Endodermal cell (in vitro differentiated cells): ENCODE data around the gene STXBP6. TPM values are rescaled to one million over a fixed set of nuclear protein-coding genes. Genes with fewer than 3 reads are reported as not detected.

ENCODE experiments used
- DNase-seq: peaks from one replicate; pipeline ENCODE4 v3.0.0-alpha.2; 2017
- H3K27ac ChIP-seq: 2 replicates; pipeline ENCODE4 v1.5.1; 2013; ENCODE audit warnings: mild to moderate bottlenecking, low read depth, low read length, moderate library complexity
- H3K27me3 ChIP-seq: 2 replicates; pipeline ENCODE4 v1.6.1; 2013; ENCODE audit warnings: mild to moderate bottlenecking, low read length, moderate library complexity; ENCODE audit not compliant: insufficient read depth, control insufficient read depth, poor library complexity, severe bottlenecking
- H3K36me3 ChIP-seq: 2 replicates; pipeline ENCODE4 v1.7.0; 2013; ENCODE audit warnings: mild to moderate bottlenecking, low read length, moderate library complexity; ENCODE audit not compliant: control insufficient read depth, insufficient read depth
- H3K4me1 ChIP-seq: one replicate; pipeline ENCODE4 v1.7.0; 2013; ENCODE audit warnings: low read length; ENCODE audit not compliant: control insufficient read depth, insufficient read depth
- H3K4me3 ChIP-seq: 2 replicates; pipeline ENCODE4 v1.5.1; 2013; ENCODE audit warnings: mild to moderate bottlenecking, low read length, moderate library complexity
- H3K9ac ChIP-seq: 2 replicates; pipeline ENCODE4 v1.6.1; 2013; ENCODE audit warnings: mild to moderate bottlenecking, low read length, moderate library complexity; ENCODE audit not compliant: poor library complexity, severe bottlenecking; ENCODE audit errors: extremely low read depth
- H3K9me3 ChIP-seq: 2 replicates; pipeline ENCODE4 v1.6.1; 2013; ENCODE audit warnings: mild to moderate bottlenecking, low read length, moderate library complexity; ENCODE audit not compliant: control insufficient read depth
- H3K27ac Mint-ChIP-seq: 2 replicates; pipeline ENCODE4 v1.8.0; 2020; ENCODE audit warnings: mixed read lengths
- H3K27me3 Mint-ChIP-seq: 2 replicates; pipeline ENCODE4 v1.8.0; 2021; ENCODE audit warnings: mild to moderate bottlenecking, mixed read lengths; ENCODE audit not compliant: insufficient read depth
- H3K36me3 Mint-ChIP-seq: 2 replicates; pipeline ENCODE4 v1.8.0; 2020; ENCODE audit warnings: low read depth, mixed read lengths
- H3K4me1 Mint-ChIP-seq: 2 replicates; pipeline ENCODE4 v1.8.0; 2020; ENCODE audit warnings: mixed read lengths
- H3K4me3 Mint-ChIP-seq: 2 replicates; pipeline ENCODE4 v1.8.0; 2020; ENCODE audit warnings: mild to moderate bottlenecking, moderate library complexity, mixed read lengths
- H3K9me3 Mint-ChIP-seq: 2 replicates; pipeline ENCODE4 v1.8.0; 2020; ENCODE audit warnings: mild to moderate bottlenecking, mixed read lengths
- CTCF ChIP-seq: fragments of 200-600 bp; sonication (generic); conservative IDR thresholded peaks from 2 replicates; pipeline ENCODE4 v1.5.0; 2021; ENCODE audit warnings: antibody characterized with exemption, mild to moderate bottlenecking
- WGBS, 2 experiments: methylation state at CpG; one replicate each; pipeline versions ENCODE4 v1.1.5 to v1.1.7; 2013; ENCODE audit warnings: missing lambda C conversion rate in 2 of 2, mixed read lengths in 1 of 2; ENCODE audit not compliant: insufficient coverage in 1 of 2, insufficient read length in 1 of 2; 5-methylcytosine and 5-hydroxymethylcytosine counted together
- total RNA-seq, 2 donors: library from RNA; stranded (reverse); fragmentation: NEBNext Ultra II Directional in 1 of 2; extraction: Animal tissue kit (Norgen Biotek cat#: 25700) in 1 of 2; gene quantifications; 2 replicates in 1 of 2; 3 replicates in 1 of 2; pipeline ENCODE4 v1.2.1, GENCODE V29; 2021

STXBP6 gene
- total RNA-seq, 2 donors from 2014 or later = 0.64 to 1.5 TPM

- no peak overlapping the region for H3K4me3 ChIP-seq
- Mint-ChIP-seq H3K4me1 (peaks cover 11% of the 10 kb centered on the region), H3K27me3 (no peaks in the 10 kb centered on the region), H3K36me3 (no peaks in the 10 kb centered on the region), H3K4me3 (no peak overlapping the region), H3K9me3 (no peaks in the 10 kb centered on the region), H3K27ac (no peak overlapping the region)
- no peaks in the 10 kb centered on the region for H3K9me3 ChIP-seq
- TF ChIP-seq CTCF = no peak
- DNase-seq = no peak
- no peaks in the 10 kb centered on the region for H3K27me3 ChIP-seq
- H3K4me1 ChIP-seq = peaks cover 8% of the 10 kb centered on the region
- 95 to 100% methylated on average over 2 of the region's 2 CpGs for WGBS, 2 experiments
- no peak overlapping the region for H3K9ac ChIP-seq
- H3K27ac ChIP-seq = no peak overlapping the region
- H3K36me3 ChIP-seq = no peaks in the 10 kb centered on the region
These were observed 236.1 kb downstream of the STXBP6 start for GRCh38 chr14:24813819-24814259.

GRCh38 chr14:24813089-24813815 lies 236.7 kb downstream of the STXBP6 start:
- Histone ChIP-seq H3K9me3 (no peaks in the 10 kb centered on the region), H3K9ac (no peak overlapping the region), H3K4me3 (no peak overlapping the region), H3K36me3 (no peaks in the 10 kb centered on the region), H3K27ac (no peak overlapping the region), H3K27me3 (no peaks in the 10 kb centered on the region), H3K4me1 (peaks cover 5% of the 10 kb centered on the region)
- Mint-ChIP-seq H3K27me3 (no peaks in the 10 kb centered on the region), H3K4me1 (peaks cover 6% of the 10 kb centered on the region), H3K9me3 (no peaks in the 10 kb centered on the region), H3K4me3 (no peak overlapping the region), H3K27ac (no peak overlapping the region), H3K36me3 (no peaks in the 10 kb centered on the region)
- no peak for TF ChIP-seq CTCF
- DNase-seq = no peak
- 81 to 95% methylated on average over 2 to 6 of the region's 6 CpGs for WGBS, 2 experiments

GRCh38 chr14:24809135-24809534 lies 240.8 kb downstream of the STXBP6 start:
- 93 to 94% methylated on average over 2 of the region's 2 CpGs for WGBS, 2 experiments

More at GRCh38 chr14:24809135-24809534, 240.8 kb downstream of the STXBP6 start:
- H3K4me1 Mint-ChIP-seq = peaks cover 1% of the 10 kb centered on the region
- no peaks in the 10 kb centered on the region for H3K9me3 Mint-ChIP-seq
- no peaks in the 10 kb centered on the region for H3K36me3 Mint-ChIP-seq
- H3K27ac Mint-ChIP-seq = no peak overlapping the region
- no peak overlapping the region for H3K4me3 Mint-ChIP-seq
- Histone ChIP-seq H3K4me1 (no peaks in the 10 kb centered on the region), H3K4me3 (no peak overlapping the region), H3K27me3 (no peaks in the 10 kb centered on the region), H3K9ac (no peak overlapping the region), H3K36me3 (no peaks in the 10 kb centered on the region), H3K9me3 (no peaks in the 10 kb centered on the region), H3K27ac (no peak overlapping the region)
- TF ChIP-seq CTCF = no peak
- DNase-seq = no peak
- no peaks in the 10 kb centered on the region for H3K27me3 Mint-ChIP-seq
